Trophoblast cell (in vitro differentiated cells and primary cell): ENCODE data around the gene PAPOLA.

Source experiments
- DNase-seq, 2 donors: peaks; one replicate each; pipeline ENCODE4 v3.0.0-alpha.2; 2016
- H2AFZ ChIP-seq: 2 replicates; pipeline ENCODE4 v1.6.1; 2013; ENCODE audit warnings: low read length, moderate library complexity, mild to moderate bottlenecking; ENCODE audit not compliant: insufficient read depth, poor library complexity
- H2AK5ac ChIP-seq: 2 replicates; pipeline ENCODE4 v1.6.1; 2013; ENCODE audit warnings: mild to moderate bottlenecking, low read length
- H2BK120ac ChIP-seq: 2 replicates; pipeline ENCODE4 v1.6.1; 2013; ENCODE audit warnings: low read length, mild to moderate bottlenecking, moderate library complexity; ENCODE audit not compliant: insufficient read depth, poor library complexity
- H2BK12ac ChIP-seq: 2 replicates; pipeline ENCODE4 v1.6.1; 2013; ENCODE audit warnings: mild to moderate bottlenecking, low read length, moderate library complexity
- H2BK5ac ChIP-seq: 2 replicates; pipeline ENCODE4 v1.6.1; 2013; ENCODE audit warnings: low read length, low read depth, moderate library complexity, mild to moderate bottlenecking; ENCODE audit not compliant: poor library complexity
- H3K14ac ChIP-seq: 2 replicates; pipeline ENCODE4 v1.6.1; 2013; ENCODE audit warnings: mild to moderate bottlenecking, low read length
- H3K18ac ChIP-seq: 2 replicates; pipeline ENCODE4 v1.6.1; 2013; ENCODE audit warnings: mild to moderate bottlenecking, low read length
- H3K23ac ChIP-seq: 2 replicates; pipeline ENCODE4 v1.6.1; 2013; ENCODE audit warnings: low read length
- H3K27ac ChIP-seq: 2 replicates; pipeline ENCODE4 v1.5.1; 2013; ENCODE audit warnings: low read depth, mild to moderate bottlenecking, inconsistent platforms, low read length, moderate library complexity
- H3K27me3 ChIP-seq: 2 replicates; pipeline ENCODE4 v1.6.1; 2013; ENCODE audit warnings: inconsistent platforms, mild to moderate bottlenecking, low read length, moderate library complexity; ENCODE audit not compliant: insufficient read depth
- H3K36me3 ChIP-seq, 2 experiments: 1 replicate in 1 of 2; 2 replicates in 1 of 2; pipeline ENCODE4 v1.6.1; 2013; ENCODE audit warnings: low read length in 2 of 2, mild to moderate bottlenecking in 2 of 2, moderate library complexity in 1 of 2; ENCODE audit not compliant: insufficient read depth in 2 of 2, control insufficient read depth in 1 of 2
- H3K4ac ChIP-seq: 2 replicates; pipeline ENCODE4 v1.6.1; 2013; ENCODE audit warnings: low read depth, mild to moderate bottlenecking, low read length, moderate library complexity
- H3K4me1 ChIP-seq, 2 experiments: 1 replicate in 1 of 2; 2 replicates in 1 of 2; pipeline ENCODE4 v1.6.1; 2013; ENCODE audit warnings: low read length in 2 of 2, mild to moderate bottlenecking in 2 of 2, moderate library complexity in 1 of 2; ENCODE audit not compliant: insufficient read depth in 2 of 2, control insufficient read depth in 1 of 2
- H3K4me2 ChIP-seq: 2 replicates; pipeline ENCODE4 v1.6.1; 2013; ENCODE audit warnings: inconsistent platforms, mild to moderate bottlenecking, low read length, moderate library complexity
- H3K4me3 ChIP-seq: 2 replicates; pipeline ENCODE4 v1.5.1; 2013; ENCODE audit warnings: mild to moderate bottlenecking, low read depth, low read length, inconsistent platforms
- H3K79me1 ChIP-seq: one replicate; pipeline ENCODE4 v1.6.1; 2013; ENCODE audit warnings: low read length
- H3K79me2 ChIP-seq: 2 replicates; pipeline ENCODE4 v1.6.1; 2013; ENCODE audit warnings: low read length, mild to moderate bottlenecking; ENCODE audit not compliant: control insufficient read depth, insufficient read depth, poor library complexity
- H3K9ac ChIP-seq: 2 replicates; pipeline ENCODE4 v1.6.1; 2013; ENCODE audit warnings: mild to moderate bottlenecking, low read length
- H3K9me3 ChIP-seq: 2 replicates; pipeline ENCODE4 v1.6.1; 2013; ENCODE audit warnings: low read depth, mild to moderate bottlenecking, control low read depth, inconsistent platforms, low read length; ENCODE audit not compliant: insufficient read depth
- H4K12ac ChIP-seq: 2 replicates; pipeline ENCODE4 v1.6.1; 2013; ENCODE audit warnings: low read depth, mild to moderate bottlenecking, low read length, moderate library complexity
- H4K8ac ChIP-seq: 2 replicates; pipeline ENCODE4 v1.6.1; 2013; ENCODE audit warnings: low read depth, mild to moderate bottlenecking, low read length, moderate library complexity
- H4K91ac ChIP-seq: one replicate; pipeline ENCODE4 v1.6.1; 2013; ENCODE audit warnings: low read depth, mild to moderate bottlenecking, low read length, moderate library complexity
- WGBS: extraction: QIAGEN DNeasy Blood & Tissue Kit; methylation state at CpG from one replicate; pipeline ENCODE4 v1.1.7; 2013; ENCODE audit warnings: missing lambda C conversion rate; ENCODE audit not compliant: insufficient read length, insufficient coverage; ENCODE audit errors: extremely low coverage; 5-methylcytosine and 5-hydroxymethylcytosine counted together

PAPOLA gene

DNA sequence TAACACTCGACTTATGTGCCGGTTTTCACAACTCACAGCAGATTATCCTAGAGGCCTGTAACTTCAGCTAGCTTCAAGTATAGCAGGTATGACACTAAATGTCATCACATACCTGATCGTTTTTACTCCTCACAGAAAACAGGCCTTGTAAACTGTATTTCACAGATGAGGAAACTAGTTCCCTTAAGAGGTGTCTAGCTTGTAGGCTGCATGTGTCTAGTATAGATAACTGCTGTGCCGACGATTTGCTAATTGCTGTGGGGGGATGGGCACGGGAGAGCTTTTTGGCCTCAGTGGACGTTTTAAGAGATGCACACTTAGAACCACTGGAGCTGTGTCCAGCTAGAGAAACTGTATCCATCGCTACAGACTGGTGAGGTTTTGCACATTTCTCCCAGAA, 78.8 kb downstream of the PAPOLA start:
- Histone ChIP-seq H3K79me1 (no peaks in the 10 kb centered on the region), H2AK5ac (no peak overlapping the region), H3K4me2 (no peak overlapping the region), H2AFZ (no peak overlapping the region), H3K23ac (no peak overlapping the region), H3K14ac (no peak overlapping the region), H3K9ac (no peak overlapping the region), H3K27me3 (no peaks in the 10 kb centered on the region), H3K18ac (no peak overlapping the region), H3K4me3 (no peak overlapping the region), H4K12ac (no peak overlapping the region), H3K27ac (no peak overlapping the region), H3K79me2 (no peaks in the 10 kb centered on the region), H3K36me3 (peaks cover 2% of the 10 kb centered on the region in 2 experiments), H3K4me1 (no peaks in the 10 kb centered on the region), H2BK120ac (no peak overlapping the region), H3K4ac (no peak overlapping the region), H3K9me3 (peaks cover 2% of the 10 kb centered on the region), H4K91ac (no peak overlapping the region), H4K8ac (no peak overlapping the region), H2BK12ac (no peak overlapping the region), H2BK5ac (no peak overlapping the region)
- no CpG with 5 or more reads among the region's 8 CpGs for WGBS
- DNase-seq, result no peak

DNA sequence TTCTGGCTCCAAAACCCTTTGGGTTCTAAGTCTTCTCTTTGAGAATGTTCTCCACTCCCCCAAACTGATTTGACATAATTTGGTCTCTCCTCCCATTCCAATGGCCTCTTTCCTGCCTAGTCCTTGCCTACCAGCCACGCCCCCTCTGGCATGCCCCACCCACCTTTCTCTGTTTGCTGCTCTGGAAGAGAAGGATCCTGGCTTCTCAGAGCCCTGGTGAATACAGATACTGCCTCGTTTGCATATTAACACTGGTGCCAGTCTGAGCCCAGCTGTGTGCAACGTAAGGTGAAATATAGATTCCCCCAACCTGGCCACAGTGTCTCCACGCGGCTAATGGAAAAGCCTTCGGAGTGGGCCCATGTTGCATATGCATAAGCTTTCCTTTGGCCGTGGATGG, 79.7 kb downstream of the PAPOLA start:
- no peak overlapping the region for H3K9ac ChIP-seq
- H3K36me3 ChIP-seq, result peaks cover 2% of the 10 kb centered on the region in 2 experiments
- H3K4me1 ChIP-seq, result no peaks in the 10 kb centered on the region
- no peak overlapping the region for H3K4ac ChIP-seq
- no peak overlapping the region for H2BK12ac ChIP-seq
- no peak overlapping the region for H3K27ac ChIP-seq
- H2AFZ ChIP-seq, result no peak overlapping the region
- no peak overlapping the region for H2BK120ac ChIP-seq
- no peak for DNase-seq
- H4K12ac ChIP-seq, result no peak overlapping the region
- no CpG with 5 or more reads among the region's 7 CpGs for WGBS
- H4K91ac ChIP-seq, result no peak overlapping the region
- no peak overlapping the region for H2AK5ac ChIP-seq
- H3K18ac ChIP-seq, result no peak overlapping the region
- no peaks in the 10 kb centered on the region for H3K79me1 ChIP-seq
- peaks cover 2% of the 10 kb centered on the region for H3K9me3 ChIP-seq
- H3K79me2 ChIP-seq, result no peaks in the 10 kb centered on the region
- no peak overlapping the region for H4K8ac ChIP-seq
- H3K14ac ChIP-seq, result no peak overlapping the region
- no peak overlapping the region for H3K4me3 ChIP-seq
- H3K23ac ChIP-seq, result no peak overlapping the region
- no peaks in the 10 kb centered on the region for H3K27me3 ChIP-seq
- H3K4me2 ChIP-seq, result no peak overlapping the region
- no peak overlapping the region for H2BK5ac ChIP-seq

DNA sequence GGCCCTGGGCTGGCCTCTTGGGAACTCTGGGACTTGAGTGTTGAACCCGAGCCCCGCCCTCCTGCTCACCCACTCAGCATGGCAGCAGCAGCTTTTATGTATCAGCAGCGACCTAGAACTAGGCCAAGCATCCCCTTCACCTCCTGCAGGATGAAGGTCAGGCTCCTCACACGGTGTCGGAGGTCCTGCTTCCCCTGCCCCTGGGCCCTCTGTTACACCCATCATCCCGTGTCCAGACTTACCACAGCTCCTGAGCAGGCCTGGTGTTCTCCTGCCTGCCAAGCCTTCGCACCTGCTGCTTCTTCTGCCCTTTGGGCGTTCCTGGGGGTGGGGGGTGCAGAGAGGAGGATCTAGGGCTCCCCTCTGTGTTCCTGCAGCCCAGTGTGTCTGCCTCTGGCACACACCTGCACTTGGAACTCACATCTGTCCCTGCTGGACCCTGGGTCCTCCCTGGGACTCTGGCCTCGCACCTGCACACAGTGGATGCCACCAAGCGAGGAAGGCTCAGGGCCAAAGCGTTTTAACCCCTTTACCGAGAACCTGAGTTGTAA, 80.3 kb downstream of the PAPOLA start:
- no peak for DNase-seq
- H2BK5ac ChIP-seq, result no peak overlapping the region
- H3K4me2 ChIP-seq, result no peak overlapping the region
- no peak overlapping the region for H3K4ac ChIP-seq
- H3K4me3 ChIP-seq, result no peak overlapping the region
- H3K18ac ChIP-seq, result no peak overlapping the region
- no peak overlapping the region for H2BK120ac ChIP-seq
- no peaks in the 10 kb centered on the region for H3K4me1 ChIP-seq
- no peak overlapping the region for H2BK12ac ChIP-seq
- H3K36me3 ChIP-seq, result peaks cover 2% of the 10 kb centered on the region in 2 experiments
- no peak overlapping the region for H3K23ac ChIP-seq
- no peak overlapping the region for H4K12ac ChIP-seq
- no peak overlapping the region for H2AK5ac ChIP-seq
- no peak overlapping the region for H4K8ac ChIP-seq
- no peaks in the 10 kb centered on the region for H3K79me2 ChIP-seq
- no peak overlapping the region for H2AFZ ChIP-seq
- no peaks in the 10 kb centered on the region for H3K79me1 ChIP-seq
- no peaks in the 10 kb centered on the region for H3K27me3 ChIP-seq
- no peak overlapping the region for H3K14ac ChIP-seq
- H4K91ac ChIP-seq, result no peak overlapping the region
- no CpG with 5 or more reads among the region's 12 CpGs for WGBS
- H3K27ac ChIP-seq, result no peak overlapping the region
- peaks cover 2% of the 10 kb centered on the region for H3K9me3 ChIP-seq
- no peak overlapping the region for H3K9ac ChIP-seq

DNA sequence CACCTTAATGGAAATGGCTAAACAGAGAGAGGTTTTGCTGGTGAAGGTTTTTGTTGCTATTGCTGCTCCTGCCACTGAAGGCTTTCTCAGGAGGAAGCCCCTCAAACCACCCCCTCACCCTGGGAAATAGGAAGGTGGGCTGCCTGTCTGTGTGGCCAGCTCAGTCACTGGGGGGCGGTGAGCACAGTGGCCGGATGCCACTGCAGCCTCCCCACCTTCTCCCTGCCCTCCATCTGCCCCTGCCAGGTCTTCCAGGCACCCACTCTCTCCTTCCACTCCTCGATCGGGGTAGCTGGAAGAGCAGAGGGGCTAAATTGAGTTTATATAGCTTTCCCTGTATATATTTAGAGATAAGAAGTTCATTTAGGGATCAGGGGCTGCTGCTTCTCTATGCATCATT, 80.8 kb downstream of the PAPOLA start:
- Histone ChIP-seq H3K4me2 (no peak overlapping the region), H3K36me3 (peaks cover 1 to 2% of the 10 kb centered on the region in 2 experiments), H4K12ac (no peak overlapping the region), H3K4ac (no peak overlapping the region), H2BK12ac (no peak overlapping the region), H3K79me2 (no peaks in the 10 kb centered on the region), H3K79me1 (no peaks in the 10 kb centered on the region), H3K9ac (no peak overlapping the region), H3K9me3 (peaks cover 2% of the 10 kb centered on the region), H2BK120ac (no peak overlapping the region), H3K14ac (no peak overlapping the region), H3K4me1 (no peaks in the 10 kb centered on the region), H3K27me3 (no peaks in the 10 kb centered on the region), H4K8ac (no peak overlapping the region), H2AFZ (no peak overlapping the region), H4K91ac (no peak overlapping the region), H3K18ac (no peak overlapping the region), H3K23ac (no peak overlapping the region), H3K27ac (no peak overlapping the region), H3K4me3 (no peak overlapping the region), H2AK5ac (no peak overlapping the region), H2BK5ac (no peak overlapping the region)
- no CpG with 5 or more reads among the region's 4 CpGs for WGBS
- DNase-seq, result no peak
